Fibroblast of lung (primary cell): Measurements from ENCODE around the gene GPBAR1. TPM values are rescaled to one million over a fixed set of nuclear protein-coding genes. Genes with fewer than 3 reads are reported as not detected.

ENCODE experiments used
- DNase-seq, 2 donors: peaks; one replicate each; pipeline versions ENCODE4 v3.0.0 to v3.0.0-alpha.2; 2010; ENCODE audit warnings: low read depth in 2 of 2
- H2AFZ ChIP-seq: 2 replicates; pipeline ENCODE4 v1.5.1; 2012; ENCODE audit warnings: low read length, control low read depth, inconsistent platforms
- H3K27ac ChIP-seq: 2 replicates; pipeline ENCODE4 v1.5.1; 2011; ENCODE audit warnings: low read length, control low read depth; ENCODE audit not compliant: insufficient read depth
- H3K27me3 ChIP-seq: 2 replicates; pipeline ENCODE4 v1.5.1; 2011; ENCODE audit warnings: mild to moderate bottlenecking, low read length; ENCODE audit not compliant: control insufficient read depth, insufficient read depth
- H3K36me3 ChIP-seq: 2 replicates; pipeline ENCODE4 v1.5.1; 2011; ENCODE audit warnings: low read length; ENCODE audit not compliant: control insufficient read depth, insufficient read depth
- H3K4me1 ChIP-seq: 2 replicates; pipeline ENCODE4 v1.5.1; 2011; ENCODE audit warnings: low read length; ENCODE audit not compliant: control insufficient read depth, insufficient read depth; ENCODE audit errors: extremely low read depth
- H3K4me2 ChIP-seq: 2 replicates; pipeline ENCODE4 v1.5.1; 2011; ENCODE audit warnings: low read length, control low read depth; ENCODE audit not compliant: insufficient read depth; ENCODE audit errors: extremely low read depth
- H3K4me3 ChIP-seq, 4 experiments: fragments of 200-600 bp in 1 of 4; sonication (generic) in 1 of 4; replicated peaks in 1 of 4; 2 replicates each; pipeline ENCODE4 v1.5.1; 2011 to 2016; ENCODE audit warnings: low read length in 4 of 4, low read depth in 3 of 4, mild to moderate bottlenecking in 3 of 4, control low read depth in 2 of 4, inconsistent platforms in 1 of 4, mixed read lengths in 1 of 4; ENCODE audit not compliant: insufficient read depth in 1 of 4; ENCODE audit errors: control extremely low read depth in 1 of 4
- H3K79me2 ChIP-seq: 2 replicates; pipeline ENCODE4 v1.5.1; 2012; ENCODE audit warnings: mild to moderate bottlenecking, low read length, inconsistent platforms; ENCODE audit not compliant: control insufficient read depth, insufficient read depth
- H3K9ac ChIP-seq: 2 replicates; pipeline ENCODE4 v1.5.1; 2011; ENCODE audit warnings: mild to moderate bottlenecking, low read length, control low read depth; ENCODE audit not compliant: insufficient read depth
- H3K9me3 ChIP-seq: 2 replicates; pipeline ENCODE4 v1.5.1; 2012; ENCODE audit warnings: low read depth, low read length; ENCODE audit not compliant: control insufficient read depth, insufficient read depth
- H4K20me1 ChIP-seq: 2 replicates; pipeline ENCODE4 v1.5.1; 2011; ENCODE audit warnings: low read length; ENCODE audit not compliant: control insufficient read depth, insufficient read depth; ENCODE audit errors: extremely low read depth
- EZH2 ChIP-seq: IDR thresholded peaks from 2 replicates; pipeline ENCODE4 v1.5.1; 2012; ENCODE audit warnings: low read length, control low read depth, mild to moderate bottlenecking; ENCODE audit errors: missing control alignments
- polyA plus RNA-seq, 2 donors: library from polyadenylated mRNA; depleted of rRNA in 1 of 2; stranded (reverse) in 1 of 2; unstranded in 1 of 2; fragments of >200 nt; gene quantifications; 2 replicates each; pipeline ENCODE4 v1.2.1, GENCODE V29; 2011 to 2012; ENCODE audit warnings: missing spikeins in 1 of 2
- total RNA-seq: library from RNA; depleted of rRNA; stranded (reverse); fragments of >200 nt; gene quantifications from 2 replicates; pipeline ENCODE4 v1.2.1, GENCODE V29; 2014
- TF ChIP-seq, protein P1 (sequence below), 2 donors: IDR thresholded peaks in 1 of 2; conservative IDR thresholded peaks in 1 of 2; 1 replicate in 1 of 2; 2 replicates in 1 of 2; pipeline ENCODE4 v1.5.1; 2011 to 2012; ENCODE audit warnings: low read length in 2 of 2, control low read depth in 1 of 2, inconsistent platforms in 1 of 2, low read depth in 1 of 2, mild to moderate bottlenecking in 1 of 2

Gene GPBAR1
- total and polyA plus RNA-seq, 2 donors (not counting 1 experiment from before 2014, with no cell fraction given), result under 0.01 TPM; not detected in 1

DNA sequence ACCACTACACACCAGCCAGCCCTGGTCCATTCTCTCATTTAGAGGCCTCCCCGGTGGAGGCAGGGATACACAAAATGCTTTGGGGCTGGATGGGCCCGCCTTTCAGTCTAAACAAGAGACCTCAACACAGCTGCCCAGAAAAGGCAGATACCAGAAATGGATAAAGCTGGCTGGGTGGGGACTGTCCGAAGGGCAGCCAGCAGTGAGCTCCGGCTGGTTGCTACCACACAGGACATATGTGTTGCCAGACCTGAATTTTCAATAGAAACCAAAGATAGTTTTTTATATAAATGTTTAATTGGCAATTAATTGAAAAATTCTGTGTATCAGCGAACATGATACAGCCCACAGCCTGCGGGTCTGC lies 1.4 kb downstream of the GPBAR1 start:
- H3K4me2 ChIP-seq, result no peak overlapping the region
- H2AFZ ChIP-seq, result no peak overlapping the region
- H3K27me3 ChIP-seq, result no peaks in the 10 kb centered on the region
- TF ChIP-seq, protein P1, sequence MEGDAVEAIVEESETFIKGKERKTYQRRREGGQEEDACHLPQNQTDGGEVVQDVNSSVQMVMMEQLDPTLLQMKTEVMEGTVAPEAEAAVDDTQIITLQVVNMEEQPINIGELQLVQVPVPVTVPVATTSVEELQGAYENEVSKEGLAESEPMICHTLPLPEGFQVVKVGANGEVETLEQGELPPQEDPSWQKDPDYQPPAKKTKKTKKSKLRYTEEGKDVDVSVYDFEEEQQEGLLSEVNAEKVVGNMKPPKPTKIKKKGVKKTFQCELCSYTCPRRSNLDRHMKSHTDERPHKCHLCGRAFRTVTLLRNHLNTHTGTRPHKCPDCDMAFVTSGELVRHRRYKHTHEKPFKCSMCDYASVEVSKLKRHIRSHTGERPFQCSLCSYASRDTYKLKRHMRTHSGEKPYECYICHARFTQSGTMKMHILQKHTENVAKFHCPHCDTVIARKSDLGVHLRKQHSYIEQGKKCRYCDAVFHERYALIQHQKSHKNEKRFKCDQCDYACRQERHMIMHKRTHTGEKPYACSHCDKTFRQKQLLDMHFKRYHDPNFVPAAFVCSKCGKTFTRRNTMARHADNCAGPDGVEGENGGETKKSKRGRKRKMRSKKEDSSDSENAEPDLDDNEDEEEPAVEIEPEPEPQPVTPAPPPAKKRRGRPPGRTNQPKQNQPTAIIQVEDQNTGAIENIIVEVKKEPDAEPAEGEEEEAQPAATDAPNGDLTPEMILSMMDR (conservative IDR thresholded peaks at IDR 0.05 in 1 of 2, IDR thresholded peaks at IDR 0.05 in 1 of 2; ENCODE audit: low read depth in 1 of 2, low read length in 2 of 2), result no peak
- no peak for TF ChIP-seq EZH2
- no peaks in the 10 kb centered on the region for H3K79me2 ChIP-seq
- peaks cover 11% of the 10 kb centered on the region for H3K36me3 ChIP-seq
- H3K27ac ChIP-seq, result no peak overlapping the region
- H3K4me1 ChIP-seq, result peaks cover 8% of the 10 kb centered on the region
- H3K9ac ChIP-seq, result no peak overlapping the region
- H3K9me3 ChIP-seq, result no peaks in the 10 kb centered on the region
- H4K20me1 ChIP-seq, result no peaks in the 10 kb centered on the region
- H3K4me3 ChIP-seq, result no peak overlapping the region
- no peak for DNase-seq

DNA sequence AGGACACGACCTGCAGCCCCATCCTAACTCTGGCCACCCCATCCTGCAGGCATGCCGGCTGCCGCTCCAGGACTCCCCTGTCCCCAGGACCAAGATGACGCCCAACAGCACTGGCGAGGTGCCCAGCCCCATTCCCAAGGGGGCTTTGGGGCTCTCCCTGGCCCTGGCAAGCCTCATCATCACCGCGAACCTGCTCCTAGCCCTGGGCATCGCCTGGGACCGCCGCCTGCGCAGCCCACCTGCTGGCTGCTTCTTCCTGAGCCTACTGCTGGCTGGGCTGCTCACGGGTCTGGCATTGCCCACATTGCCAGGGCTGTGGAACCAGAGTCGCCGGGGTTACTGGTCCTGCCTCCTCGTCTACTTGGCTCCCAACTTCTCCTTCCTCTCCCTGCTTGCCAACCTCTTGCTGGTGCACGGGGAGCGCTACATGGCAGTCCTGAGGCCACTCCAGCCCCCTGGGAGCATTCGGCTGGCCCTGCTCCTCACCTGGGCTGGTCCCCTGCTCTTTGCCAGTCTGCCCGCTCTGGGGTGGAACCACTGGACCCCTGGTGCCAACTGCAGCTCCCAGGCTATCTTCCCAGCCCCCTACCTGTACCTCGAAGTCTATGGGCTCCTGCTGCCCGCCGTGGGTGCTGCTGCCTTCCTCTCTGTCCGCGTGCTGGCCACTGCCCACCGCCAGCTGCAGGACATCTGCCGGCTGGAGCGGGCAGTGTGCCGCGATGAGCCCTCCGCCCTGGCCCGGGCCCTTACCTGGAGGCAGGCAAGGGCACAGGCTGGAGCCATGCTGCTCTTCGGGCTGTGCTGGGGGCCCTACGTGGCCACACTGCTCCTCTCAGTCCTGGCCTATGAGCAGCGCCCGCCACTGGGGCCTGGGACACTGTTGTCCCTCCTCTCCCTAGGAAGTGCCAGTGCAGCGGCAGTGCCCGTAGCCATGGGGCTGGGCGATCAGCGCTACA lies 2.1 kb downstream of the GPBAR1 start:
- H3K9ac ChIP-seq, result no peak overlapping the region
- H3K4me2 ChIP-seq, result no peak overlapping the region
- no peak for DNase-seq
- peaks cover 8% of the 10 kb centered on the region for H3K4me1 ChIP-seq
- no peak for TF ChIP-seq EZH2
- TF ChIP-seq, protein P1 (conservative IDR thresholded peaks at IDR 0.05 in 1 of 2, IDR thresholded peaks at IDR 0.05 in 1 of 2; ENCODE audit: low read depth in 1 of 2, low read length in 2 of 2), result no peak
- no peak overlapping the region for H2AFZ ChIP-seq
- H4K20me1 ChIP-seq, result no peaks in the 10 kb centered on the region
- H3K27me3 ChIP-seq, result no peaks in the 10 kb centered on the region
- no peak overlapping the region for H3K4me3 ChIP-seq
- no peaks in the 10 kb centered on the region for H3K79me2 ChIP-seq
- H3K36me3 ChIP-seq, result peaks cover 11% of the 10 kb centered on the region
- H3K27ac ChIP-seq, result no peak overlapping the region
- no peaks in the 10 kb centered on the region for H3K9me3 ChIP-seq

DNA sequence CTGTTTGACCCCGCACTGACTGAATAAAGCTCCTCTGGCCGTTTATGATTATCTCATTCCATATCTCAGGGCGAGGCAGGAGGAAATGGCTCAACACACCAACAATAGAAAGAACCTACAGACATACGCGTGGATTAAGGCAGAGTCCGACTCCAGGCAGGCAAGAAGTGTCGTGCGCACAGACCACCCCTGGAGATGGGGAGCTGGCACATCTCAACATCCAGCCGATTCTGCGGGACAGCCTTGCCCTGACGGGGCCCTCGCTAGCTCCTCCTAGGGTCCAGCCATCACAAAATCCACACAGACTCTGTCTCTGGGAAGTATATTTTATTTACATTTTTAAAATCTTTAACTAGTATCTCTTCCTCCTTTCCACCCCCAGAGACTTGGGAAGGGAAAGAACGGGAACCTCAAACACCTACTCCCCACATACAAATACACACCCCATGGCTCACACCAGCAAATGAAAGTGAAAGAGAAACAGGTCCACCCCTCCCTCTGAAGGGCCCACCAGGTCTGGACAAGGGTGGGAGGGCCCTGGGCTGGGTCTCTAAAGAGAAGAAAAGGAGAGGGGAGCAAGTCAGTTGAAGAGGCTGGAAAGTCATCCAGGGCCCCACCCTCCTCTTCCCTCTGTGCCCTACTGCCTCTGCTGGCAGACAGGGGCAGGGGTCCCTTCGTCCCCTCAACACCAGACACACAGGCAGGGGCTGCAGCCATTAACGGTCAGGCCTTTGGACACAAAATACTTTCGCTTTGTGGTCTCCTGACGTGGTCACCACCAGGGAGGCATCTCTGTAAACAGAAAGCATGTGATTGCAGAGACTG lies 3.2 kb downstream of the GPBAR1 start:
- DNase-seq, result no peak
- H3K27ac ChIP-seq, result no peak overlapping the region
- H3K4me3 ChIP-seq, result no peak overlapping the region
- peaks cover 4% of the 10 kb centered on the region for H3K4me1 ChIP-seq
- no peaks in the 10 kb centered on the region for H4K20me1 ChIP-seq
- no peak overlapping the region for H3K9ac ChIP-seq
- H3K79me2 ChIP-seq, result peaks cover 2% of the 10 kb centered on the region
- no peak overlapping the region for H2AFZ ChIP-seq
- TF ChIP-seq, protein P1 (conservative IDR thresholded peaks at IDR 0.05 in 1 of 2, IDR thresholded peaks at IDR 0.05 in 1 of 2; ENCODE audit: low read depth in 1 of 2, low read length in 2 of 2), result peak in 1 of 2 donors; percentile 17
- no peak for TF ChIP-seq EZH2
- H3K36me3 ChIP-seq, result peaks cover 11% of the 10 kb centered on the region
- H3K27me3 ChIP-seq, result no peaks in the 10 kb centered on the region
- H3K4me2 ChIP-seq, result no peak overlapping the region
- H3K9me3 ChIP-seq, result no peaks in the 10 kb centered on the region
